Measurements from ENCODE around the gene LGALSL. TPM values are rescaled to one million over a fixed set of nuclear protein-coding genes. Genes with fewer than 3 reads are reported as not detected.

Gene LGALSL
- total and polyA plus RNA-seq, 4 experiments from 2014 or later = 0.26 to 0.63 (median 0.29) TPM; not detected in 1

- POLR2A ChIA-PET (ENCODE audit: partially characterized antibody) = no interaction called here
- Histone ChIP-seq H3K9me3 (ENCODE audit: control insufficient read depth in 1 of 2, low read length in 2 of 2) (no peaks in the 10 kb centered on the region), H3K4me3 (ENCODE audit: low read length in 2 of 2) (no peak overlapping the region), H3K4me1 (ENCODE audit: insufficient read depth, low read length) (no peaks in the 10 kb centered on the region), H3K36me3 (ENCODE audit: insufficient read depth, low read length) (no peaks in the 10 kb centered on the region), H3K27ac (ENCODE audit: low read depth, low read length) (no peak overlapping the region), H3K27me3 (ENCODE audit: insufficient read depth, low read length) (no peaks in the 10 kb centered on the region)
- Mint-ChIP-seq H3K36me3 (no peaks in the 10 kb centered on the region), H3K27ac (no peak overlapping the region), H3K4me1 (peaks cover 0 to 1% (median 0%) of the 10 kb centered on the region in 4 donors), H3K9me3 (no peaks in the 10 kb centered on the region), H3K27me3 (no peaks in the 10 kb centered on the region), H3K4me3 (no peak overlapping the region)
- DNase-seq = no peak
- intact Hi-C loops (cut with micrococcal nuclease) = loop anchor here (10.0 kb wide), 2 partner anchors 337 to 777 kb away; partner anchors contain the start of gene PELI1
- CTCF ChIA-PET (ENCODE audit: partially characterized antibody) = interaction anchor here (0.5 to 13.4 kb wide), 5 partner anchors 10 to 782 kb away, joined by 3 to 312 read pairs (median 4); no protein-coding TSS in a partner anchor
Measured at GRCh38 chr2:64481665-64482064, 27.7 kb downstream of the LGALSL start.

- Mint-ChIP-seq H3K4me1 (peaks cover 0 to 1% (median 0%) of the 10 kb centered on the region in 4 donors), H3K9me3 (no peaks in the 10 kb centered on the region), H3K4me3 (no peak overlapping the region), H3K36me3 (no peaks in the 10 kb centered on the region), H3K27ac (no peak overlapping the region), H3K27me3 (peaks cover 0 to 2% of the 10 kb centered on the region in 2 donors)
- Histone ChIP-seq H3K27ac (ENCODE audit: low read depth, low read length) (no peak overlapping the region), H3K4me3 (ENCODE audit: low read length in 2 of 2) (no peak overlapping the region), H3K9me3 (ENCODE audit: control insufficient read depth in 1 of 2, low read length in 2 of 2) (no peaks in the 10 kb centered on the region), H3K36me3 (ENCODE audit: insufficient read depth, low read length) (no peaks in the 10 kb centered on the region), H3K27me3 (ENCODE audit: insufficient read depth, low read length) (no peaks in the 10 kb centered on the region), H3K4me1 (ENCODE audit: insufficient read depth, low read length) (no peaks in the 10 kb centered on the region)
- DNase-seq = no peak
- intact Hi-C loops (cut with micrococcal nuclease) = loop anchor here (10.0 kb wide), 2 partner anchors 337 to 777 kb away; partner anchors contain the start of gene PELI1
- CTCF ChIA-PET (ENCODE audit: partially characterized antibody) = interaction anchor here (0.6 to 13.4 kb wide), 5 partner anchors 12 to 1683 kb away, joined by 3 to 312 read pairs (median 3); no protein-coding TSS in a partner anchor
- POLR2A ChIA-PET (ENCODE audit: partially characterized antibody) = no interaction called here
Measured at GRCh38 chr2:64482243-64482642, 28.3 kb downstream of the LGALSL start.

- no peak for DNase-seq
- POLR2A ChIA-PET (ENCODE audit: partially characterized antibody) = no interaction called here
- Histone ChIP-seq H3K36me3 (ENCODE audit: insufficient read depth, low read length) (no peaks in the 10 kb centered on the region), H3K27me3 (ENCODE audit: insufficient read depth, low read length) (no peaks in the 10 kb centered on the region), H3K27ac (ENCODE audit: low read depth, low read length) (no peak overlapping the region), H3K4me3 (ENCODE audit: low read length in 2 of 2) (no peak overlapping the region), H3K9me3 (ENCODE audit: control insufficient read depth in 1 of 2, low read length in 2 of 2) (no peaks in the 10 kb centered on the region), H3K4me1 (ENCODE audit: insufficient read depth, low read length) (no peaks in the 10 kb centered on the region)
- peaks cover 0 to 2% of the 10 kb centered on the region in 2 donors for H3K27me3 Mint-ChIP-seq
- intact Hi-C loops (cut with micrococcal nuclease) = loop anchor here (10.0 kb wide), 2 partner anchors 338 to 778 kb away; partner anchors contain the start of gene PELI1
- H3K4me1 Mint-ChIP-seq = peaks cover 0 to 1% (median under 1%) of the 10 kb centered on the region in 4 donors
- no peaks in the 10 kb centered on the region for H3K36me3 Mint-ChIP-seq
- CTCF ChIA-PET (ENCODE audit: partially characterized antibody) = interaction anchor here (0.6 to 13.4 kb wide), 5 partner anchors 13 to 1684 kb away, joined by 3 to 312 read pairs (median 3); no protein-coding TSS in a partner anchor
- no peak overlapping the region for H3K4me3 Mint-ChIP-seq
- no peak overlapping the region for H3K27ac Mint-ChIP-seq
- H3K9me3 Mint-ChIP-seq = no peaks in the 10 kb centered on the region
Measured at GRCh38 chr2:64482765-64483504, 29.0 kb downstream of the LGALSL start.

- Histone ChIP-seq H3K36me3 (ENCODE audit: insufficient read depth, low read length) (no peaks in the 10 kb centered on the region), H3K27me3 (ENCODE audit: insufficient read depth, low read length) (no peaks in the 10 kb centered on the region), H3K27ac (ENCODE audit: low read depth, low read length) (no peak overlapping the region), H3K4me3 (ENCODE audit: low read length in 2 of 2) (no peak overlapping the region), H3K4me1 (ENCODE audit: insufficient read depth, low read length) (peaks cover 16% of the 10 kb centered on the region), H3K9me3 (ENCODE audit: control insufficient read depth in 1 of 2, low read length in 2 of 2) (no peaks in the 10 kb centered on the region)
- no peaks in the 10 kb centered on the region for H3K9me3 Mint-ChIP-seq
- H3K27ac Mint-ChIP-seq = no peak overlapping the region
- no peak for DNase-seq
- POLR2A ChIA-PET (ENCODE audit: partially characterized antibody) = interaction anchor here (1.4 to 1.6 kb wide), 2 partner anchors 155 to 158 kb away, joined by 4 read pairs; no protein-coding TSS in a partner anchor
- H3K4me1 Mint-ChIP-seq = peaks cover 7 to 20% (median 13%) of the 10 kb centered on the region in 4 donors
- CTCF ChIA-PET (ENCODE audit: partially characterized antibody) = interaction anchor here (0.7 to 13.4 kb wide), 8 partner anchors 7 to 435 kb away, joined by 3 to 312 read pairs (median 4); no protein-coding TSS in a partner anchor
- no peaks in the 10 kb centered on the region for H3K36me3 Mint-ChIP-seq
- intact Hi-C loops (cut with micrococcal nuclease) = loop anchor here (10.0 kb wide), 2 partner anchors 341 to 781 kb away; partner anchors contain the start of gene PELI1
- no peak overlapping the region for H3K4me3 Mint-ChIP-seq
- peaks cover 0 to 2% of the 10 kb centered on the region in 2 donors for H3K27me3 Mint-ChIP-seq
Measured at GRCh38 chr2:64485331-64485730, 31.4 kb downstream of the LGALSL start.

GRCh38 chr2:64485961-64486360 is 32.0 kb downstream of the LGALSL start:
- intact Hi-C loops (cut with micrococcal nuclease) = loop anchor here (10.0 kb wide), 2 partner anchors 341 to 781 kb away; partner anchors contain the start of gene PELI1

GRCh38 chr2:64487256-64488049 is 33.5 kb downstream of the LGALSL start:
- no peaks in the 10 kb centered on the region for H3K9me3 ChIP-seq (ENCODE audit: control insufficient read depth in 1 of 2, low read length in 2 of 2)
- POLR2A ChIA-PET (ENCODE audit: partially characterized antibody) = interaction anchor here (1.2 to 2.4 kb wide), 3 partner anchors 157 to 162 kb away, joined by 3 to 15 read pairs (median 10); no protein-coding TSS in a partner anchor
- H3K9me3 Mint-ChIP-seq = no peaks in the 10 kb centered on the region
- H3K27ac Mint-ChIP-seq = no peak overlapping the region
- H3K36me3 Mint-ChIP-seq = no peaks in the 10 kb centered on the region
- no peak overlapping the region for H3K4me3 ChIP-seq (ENCODE audit: low read length in 2 of 2)
- intact Hi-C loops (cut with micrococcal nuclease) = loop anchor here (1.0 to 10.0 kb wide), 4 partner anchors 156 to 783 kb away; partner anchors contain the start of gene PELI1
- peak in 1 of 5 donors; percentile 3 for DNase-seq
- no peaks in the 10 kb centered on the region for H3K27me3 ChIP-seq (ENCODE audit: insufficient read depth, low read length)
- no peak overlapping the region for H3K27ac ChIP-seq (ENCODE audit: low read depth, low read length)
- no peak overlapping the region for H3K4me3 Mint-ChIP-seq
- H3K27me3 Mint-ChIP-seq = peaks cover 0 to 2% of the 10 kb centered on the region in 2 donors
- peaks cover 7 to 20% (median 13%) of the 10 kb centered on the region in 4 donors for H3K4me1 Mint-ChIP-seq
- CTCF ChIA-PET (ENCODE audit: partially characterized antibody) = interaction anchor here (0.7 to 13.4 kb wide), 45 partner anchors 9 to 986 kb away, joined by 3 to 312 read pairs (median 4); no protein-coding TSS in a partner anchor
- H3K4me1 ChIP-seq (ENCODE audit: insufficient read depth, low read length) = peaks cover 16% of the 10 kb centered on the region
- H3K36me3 ChIP-seq (ENCODE audit: insufficient read depth, low read length) = no peaks in the 10 kb centered on the region

More at GRCh38 chr2:64485961-64486360, 32.0 kb downstream of the LGALSL start:
- Histone ChIP-seq H3K4me3 (ENCODE audit: low read length in 2 of 2) (no peak overlapping the region), H3K36me3 (ENCODE audit: insufficient read depth, low read length) (no peaks in the 10 kb centered on the region), H3K27ac (ENCODE audit: low read depth, low read length) (no peak overlapping the region), H3K4me1 (ENCODE audit: insufficient read depth, low read length) (peaks cover 16% of the 10 kb centered on the region), H3K9me3 (ENCODE audit: control insufficient read depth in 1 of 2, low read length in 2 of 2) (no peaks in the 10 kb centered on the region), H3K27me3 (ENCODE audit: insufficient read depth, low read length) (no peaks in the 10 kb centered on the region)
- H3K27me3 Mint-ChIP-seq = peaks cover 0 to 2% of the 10 kb centered on the region in 2 donors
- ChIA-PET POLR2A (ENCODE audit: partially characterized antibody) (interaction anchor here (1.4 to 1.6 kb wide), 2 partner anchors 155 to 158 kb away, joined by 4 read pairs; no protein-coding TSS in a partner anchor), CTCF (ENCODE audit: partially characterized antibody) (interaction anchor here (0.7 to 13.4 kb wide), 9 partner anchors 8 to 436 kb away, joined by 3 to 312 read pairs (median 5); no protein-coding TSS in a partner anchor)
- no peaks in the 10 kb centered on the region for H3K9me3 Mint-ChIP-seq
- no peak overlapping the region for H3K4me3 Mint-ChIP-seq
- DNase-seq = no peak
- no peak overlapping the region for H3K27ac Mint-ChIP-seq
- H3K4me1 Mint-ChIP-seq = peaks cover 7 to 20% (median 13%) of the 10 kb centered on the region in 4 donors
- H3K36me3 Mint-ChIP-seq = no peaks in the 10 kb centered on the region
